H1 (cell line): ENCODE data around the gene GNG7. TPM values are rescaled to one million over a fixed set of nuclear protein-coding genes. Genes with fewer than 3 reads are reported as not detected.

ENCODE experiments used
- CTCF ChIA-PET: fragments of 300-600 bp; sonication (Branson Sonifier 250); formaldehyde crosslinking; loops from one replicate; lab custom pipeline; 2021; ENCODE audit not compliant: partially characterized antibody; lab: Charles Lee
- POLR2A ChIA-PET: fragments of 300-600 bp; sonication (Branson Sonifier 250); formaldehyde crosslinking; loops from one replicate; lab custom pipeline; 2021; ENCODE audit warnings: inconsistent platforms; ENCODE audit not compliant: partially characterized antibody; lab: Charles Lee
- DNase-seq, 2 experiments: peaks; one replicate each; pipeline versions ENCODE4 v3.0.0 to v3.0.0-alpha.2; 2010 to 2022; ENCODE audit warnings: low spot score in 2 of 2, low read depth in 1 of 2, mixed read lengths in 1 of 2
- FAIRE-seq: peaks from 2 replicates; lab custom pipeline; 2011; peaks lifted over from hg19 to GRCh38; lab: Jason Lieb, UNC
- H2AFZ ChIP-seq: 2 replicates; pipeline ENCODE4 v1.8.1; 2012; ENCODE audit warnings: low read length, inconsistent platforms
- H2AK5ac ChIP-seq: 2 replicates; pipeline ENCODE4 v1.6.1; 2013; ENCODE audit warnings: low read depth, low read length
- H2BK120ac ChIP-seq: replicated peaks from 2 replicates; pipeline ENCODE3; 2013; ENCODE audit warnings: low read depth, low read length, inconsistent platforms
- H2BK12ac ChIP-seq: 2 replicates; pipeline ENCODE4 v1.6.1; 2013; ENCODE audit warnings: low read depth, low read length
- H2BK15ac ChIP-seq: 2 replicates; pipeline ENCODE4 v1.6.1; 2013; ENCODE audit warnings: low read length
- H2BK20ac ChIP-seq: 2 replicates; pipeline ENCODE4 v1.6.1; 2013; ENCODE audit warnings: low read length
- H2BK5ac ChIP-seq: 2 replicates; pipeline ENCODE4 v1.6.1; 2013; ENCODE audit warnings: low read depth, low read length
- H3K14ac ChIP-seq: 2 replicates; pipeline ENCODE4 v1.6.1; 2013; ENCODE audit warnings: inconsistent platforms; ENCODE audit not compliant: insufficient read length
- H3K18ac ChIP-seq: 2 replicates; pipeline ENCODE4 v1.6.1; 2013; ENCODE audit warnings: low read length; ENCODE audit errors: extremely low read depth
- H3K23ac ChIP-seq: 2 replicates; pipeline ENCODE4 v1.6.1; 2013; ENCODE audit warnings: inconsistent platforms; ENCODE audit not compliant: insufficient read length
- H3K23me2 ChIP-seq: 2 replicates; pipeline ENCODE4 v1.6.1; 2013; ENCODE audit warnings: low read depth, low read length
- H3K27ac ChIP-seq: 2 replicates; pipeline ENCODE4 v1.6.1; 2011; ENCODE audit warnings: low read depth, low read length, inconsistent platforms
- H3K27me3 ChIP-seq, 4 experiments: replicated peaks in 1 of 4; 1 replicate in 1 of 4; 2 replicates in 3 of 4; pipeline versions ENCODE4 v1.6.1 to v1.8.1; 2011 to 2013; ENCODE audit warnings: low read length in 3 of 4, mild to moderate bottlenecking in 3 of 4, inconsistent platforms in 2 of 4, mixed read lengths in 2 of 4, moderate library complexity in 1 of 4; ENCODE audit not compliant: control insufficient read depth in 3 of 4, insufficient read depth in 3 of 4; ENCODE audit errors: extremely low read depth in 1 of 4
- H3K36me3 ChIP-seq, 4 experiments: 2 replicates each; pipeline versions ENCODE4 v1.6.1 to v1.8.1; 2011 to 2013; ENCODE audit warnings: mild to moderate bottlenecking in 4 of 4, low read length in 3 of 4, moderate library complexity in 2 of 4, control low read depth in 1 of 4, inconsistent platforms in 1 of 4; ENCODE audit not compliant: insufficient read depth in 4 of 4, control insufficient read depth in 2 of 4
- H3K4ac ChIP-seq: replicated peaks from 2 replicates; pipeline ENCODE3; 2013; ENCODE audit warnings: low read length, low read depth, mixed read lengths, inconsistent platforms; ENCODE audit not compliant: insufficient read length
- H3K4me1 ChIP-seq, 4 experiments: replicated peaks in 1 of 4; 1 replicate in 1 of 4; 2 replicates in 3 of 4; pipeline versions ENCODE4 v1.6.1 to v1.8.1; 2011 to 2013; ENCODE audit warnings: low read length in 3 of 4, inconsistent platforms in 2 of 4, mixed read lengths in 1 of 4; ENCODE audit not compliant: insufficient read depth in 4 of 4, control insufficient read depth in 3 of 4
- H3K4me2 ChIP-seq, 2 experiments: 2 replicates each; pipeline versions ENCODE4 v1.6.1 to v1.8.1; 2011 to 2013; ENCODE audit warnings: low read depth in 2 of 2, low read length in 2 of 2, control low read depth in 1 of 2, inconsistent platforms in 1 of 2, mild to moderate bottlenecking in 1 of 2; ENCODE audit not compliant: insufficient read depth in 1 of 2
- H3K4me3 ChIP-seq, 4 experiments: fragments of 200-600, 300-600 bp in 1 of 4; sonication (generic), shearing (Covaris generic), sonication (Bioruptor Twin) in 1 of 4; 2 replicates each; pipeline versions ENCODE4 v1.5.1 to v1.8.1; 2011 to 2016; ENCODE audit warnings: low read length in 4 of 4, low read depth in 3 of 4, control low read depth in 2 of 4, inconsistent platforms in 2 of 4, mild to moderate bottlenecking in 2 of 4, mixed read lengths in 1 of 4, moderate library complexity in 1 of 4; ENCODE audit not compliant: insufficient read depth in 2 of 4; ENCODE audit errors: extremely low read depth in 1 of 4
- H3K56ac ChIP-seq: replicated peaks from 2 replicates; pipeline ENCODE3; 2013; ENCODE audit warnings: low read depth, mild to moderate bottlenecking, mixed read lengths, low read length, inconsistent platforms; ENCODE audit not compliant: insufficient read length
- H3K79me1 ChIP-seq: 2 replicates; pipeline ENCODE4 v1.6.1; 2013; ENCODE audit warnings: low read depth, low read length, control low read depth
- H3K79me2 ChIP-seq, 2 experiments: 2 replicates each; pipeline versions ENCODE4 v1.6.1 to v1.8.1; 2012 to 2013; ENCODE audit warnings: low read length in 2 of 2, mild to moderate bottlenecking in 2 of 2, inconsistent platforms in 1 of 2; ENCODE audit not compliant: insufficient read depth in 2 of 2, control insufficient read depth in 1 of 2
- H3K9ac ChIP-seq, 4 experiments: replicated peaks in 1 of 4; 1 replicate in 1 of 4; 2 replicates in 3 of 4; pipeline versions ENCODE4 v1.6.1 to v1.8.1; 2011 to 2013; ENCODE audit warnings: low read depth in 3 of 4, low read length in 3 of 4, control low read depth in 2 of 4, mild to moderate bottlenecking in 2 of 4, moderate library complexity in 2 of 4, inconsistent platforms in 1 of 4; ENCODE audit errors: extremely low read depth in 1 of 4
- H3K9me3 ChIP-seq, 2 experiments: 2 replicates each; pipeline versions ENCODE4 v1.6.1 to v1.8.1; 2012 to 2013; ENCODE audit warnings: mild to moderate bottlenecking in 2 of 2, moderate library complexity in 2 of 2, control low read depth in 1 of 2, inconsistent platforms in 1 of 2, low read depth in 1 of 2, low read length in 1 of 2, mixed read lengths in 1 of 2; ENCODE audit not compliant: insufficient read depth in 2 of 2
- H4K20me1 ChIP-seq, 2 experiments: replicated peaks in 1 of 2; 2 replicates each; pipeline versions ENCODE3 to v1.8.1; 2011 to 2013; ENCODE audit warnings: inconsistent platforms in 2 of 2, low read length in 2 of 2, mild to moderate bottlenecking in 1 of 2; ENCODE audit not compliant: insufficient read depth in 2 of 2, control insufficient read depth in 1 of 2
- H4K5ac ChIP-seq: 2 replicates; pipeline ENCODE4 v1.6.1; 2013; ENCODE audit warnings: low read length, low read depth, mixed read lengths, inconsistent platforms; ENCODE audit not compliant: insufficient read length
- H4K8ac ChIP-seq: 2 replicates; pipeline ENCODE4 v1.8.0; 2013; ENCODE audit warnings: mild to moderate bottlenecking, moderate library complexity, low read length, inconsistent platforms; ENCODE audit not compliant: insufficient read depth; ENCODE audit errors: extremely low read depth
- H4K91ac ChIP-seq: replicated peaks from 2 replicates; pipeline ENCODE3; 2013; ENCODE audit warnings: low read length, mixed read lengths, inconsistent platforms; ENCODE audit not compliant: insufficient read length
- HDAC6 ChIP-seq: IDR thresholded peaks from one replicate; pipeline ENCODE4 v1.7.1; 2012; ENCODE audit warnings: low read depth, mild to moderate bottlenecking, inconsistent platforms, low read length, moderate library complexity
- JUND ChIP-seq: IDR thresholded peaks from 2 replicates; pipeline ENCODE4 v1.6.1; 2011; ENCODE audit warnings: mild to moderate bottlenecking, improper control_type of control experiment, low read length
- POU5F1 ChIP-seq: IDR thresholded peaks from 2 replicates; pipeline ENCODE4 v1.6.1; 2011; ENCODE audit warnings: low read depth, mild to moderate bottlenecking, low read length, moderate library complexity
- WGBS, 2 experiments: shearing (Covaris generic) in 1 of 2; methylation state at CpG; one replicate each; pipeline versions ENCODE4 v1.1.6 to v1.1.7; 2013 to 2015; ENCODE audit warnings: low lambda C conversion rate in 2 of 2, mixed read lengths in 2 of 2, inconsistent platforms in 1 of 2, low coverage in 1 of 2, missing lambda C conversion rate in 1 of 2; ENCODE audit not compliant: insufficient replicate concordance in 2 of 2, insufficient coverage in 1 of 2, insufficient read length in 1 of 2; ENCODE audit errors: extremely low coverage in 1 of 2, missing lambda C conversion rate in 1 of 2; 5-methylcytosine and 5-hydroxymethylcytosine counted together
- polyA plus RNA-seq, 7 experiments: library from polyadenylated mRNA; depleted of rRNA in 3 of 7; stranded (reverse) in 5 of 7; unstranded in 2 of 7; fragments of >200 nt in 5 of 7; fragments of 200-250 nt in 2 of 7; gene quantifications; 1 replicate in 5 of 7; 2 replicates in 1 of 7; 4 replicates in 1 of 7; pipeline versions ENCODE4 v1.2.1 to v1.2.3, GENCODE V29; 2011 to 2013; ENCODE audit warnings: missing spikeins in 2 of 7, mixed read lengths in 2 of 7
- total RNA-seq: library from RNA; stranded (reverse); fragmentation: NEBNext Ultra II Directional; extraction: Animal tissue kit (Norgen Biotek cat#: 25700); gene quantifications from 2 replicates; pipeline ENCODE4 v1.2.1, GENCODE V29; 2021

The GNG7 gene
- total and polyA plus RNA-seq, 2 of the 8 experiments (the other 6 are each of a cell fraction or from before 2014, with no cell fraction given): 2.8 to 7.8 TPM

GRCh38 chr19:2517881-2518601 lies 184.5 kb downstream of the GNG7 start:
- Histone ChIP-seq H3K79me2 (no peaks in the 10 kb centered on the region), H4K8ac (peak overlapping the region; percentile 65), H4K20me1 (no peaks in the 10 kb centered on the region), H3K36me3 (no peaks in the 10 kb centered on the region), H3K4ac (no peak overlapping the region), H3K23ac (no peak overlapping the region), H3K14ac (no peak overlapping the region), H3K18ac (peak overlapping the region; percentile 32), H4K91ac (no peak overlapping the region), H3K23me2 (no peaks in the 10 kb centered on the region), H2BK12ac (peak overlapping the region; percentile 39; the same call in 1 of the 2 replicates), H2BK120ac (no peak overlapping the region), H2BK20ac (no peak overlapping the region), H2AK5ac (no peak overlapping the region), H2BK15ac (no peak overlapping the region), H4K5ac (no peak overlapping the region), H3K9me3 (no peaks in the 10 kb centered on the region), H3K4me1 (peaks cover 0 to 4% (median 2%) of the 10 kb centered on the region in 4 experiments; a peak in 4 of 7 replicates), H3K56ac (no peak overlapping the region), H3K79me1 (no peaks in the 10 kb centered on the region), H2AFZ (no peak overlapping the region), H3K9ac (no peak overlapping the region), H3K4me2 (no peak overlapping the region), H2BK5ac (no peak overlapping the region), H3K27me3 (no peaks in the 10 kb centered on the region), H3K4me3 (no peak overlapping the region), H3K27ac (no peak overlapping the region)
- DNase-seq (no peak), FAIRE-seq (no peak)
- TF ChIP-seq JUND: peak; percentile 51; the same call in 1 of the 2 replicates
- TF ChIP-seq HDAC6: no peak
- no peak for TF ChIP-seq POU5F1
- ChIA-PET CTCF (interaction anchor here (0.6 to 1.7 kb wide), 3 partner anchors 12 to 60 kb away, joined by 3 to 9 read pairs (median 3); no protein-coding TSS in a partner anchor), POLR2A (interaction anchor here (0.7 to 5.6 kb wide), 4 partner anchors 11 to 84 kb away, joined by 3 to 37 read pairs (median 3); partner anchors contain the start of gene GADD45B)
- 84% methylated on average over 29 of the region's 35 CpGs; no CpG with 5 or more reads in 1 of the 2 experiments for WGBS, 2 experiments
